HG03139 (cell line): ENCODE measurements around the gene DNAJC12.
"Not testable (repeated sequence)": the region's sequence is repeated elsewhere in the genome, so short reads cannot be mapped to it uniquely, and the experiment has no call there.

Experiments used
- ATAC-seq: cut with Tn5 transposase; IDR thresholded peaks from one replicate; pipeline ENCODE4 v1.9.1; 2021; ENCODE audit not compliant: unreplicated experiment

DNAJC12 gene

GRCh38 chr10:67841737-67842136 lies 3.7 kb upstream of the DNAJC12 start:
- no peak for ATAC-seq

- no peak for ATAC-seq
Measured at GRCh38 chr10:67839951-67840350, 2.0 kb upstream of the DNAJC12 start.

- ATAC-seq = not testable (repeated sequence)
Measured at GRCh38 chr10:67839511-67839910, 1.5 kb upstream of the DNAJC12 start.

- ATAC-seq = no peak
Measured at GRCh38 chr10:67836972-67837371, 1.0 kb downstream of the DNAJC12 start.

- no peak for ATAC-seq
Measured at GRCh38 chr10:67836488-67836887, 1.5 kb downstream of the DNAJC12 start.

GRCh38 chr10:67835541-67836394 lies 2.2 kb downstream of the DNAJC12 start:
- ATAC-seq = not testable (repeated sequence)

- no peak for ATAC-seq
Measured at GRCh38 chr10:67834375-67834774, 3.6 kb downstream of the DNAJC12 start.

GRCh38 chr10:67827811-67828210 lies 10.2 kb downstream of the DNAJC12 start:
- no peak for ATAC-seq

- no peak for ATAC-seq
Measured at GRCh38 chr10:67819768-67820204, 18.2 kb downstream of the DNAJC12 start.

GRCh38 chr10:67818323-67818722 lies 19.7 kb downstream of the DNAJC12 start:
- ATAC-seq = no peak

GRCh38 chr10:67816719-67817118 lies 21.3 kb downstream of the DNAJC12 start:
- no peak for ATAC-seq

- no peak for ATAC-seq
Measured at GRCh38 chr10:67815571-67816059, 22.4 kb downstream of the DNAJC12 start.

- ATAC-seq = no peak
Measured at GRCh38 chr10:67812007-67812406, 26.0 kb downstream of the DNAJC12 start.

GRCh38 chr10:67809107-67809506 lies 28.9 kb downstream of the DNAJC12 start:
- no peak for ATAC-seq

GRCh38 chr10:67808704-67809103 lies 29.3 kb downstream of the DNAJC12 start:
- ATAC-seq = no peak

- ATAC-seq = no peak
Measured at GRCh38 chr10:67807855-67808456, 30.0 kb downstream of the DNAJC12 start.

- ATAC-seq = no peak
Measured at GRCh38 chr10:67804395-67804678, 33.7 kb downstream of the DNAJC12 start.

- ATAC-seq = no peak
Measured at GRCh38 chr10:67803588-67804394, 34.2 kb downstream of the DNAJC12 start.

GRCh38 chr10:67802767-67803538 lies 35.0 kb downstream of the DNAJC12 start:
- ATAC-seq = no peak

GRCh38 chr10:67801118-67801517 lies 36.9 kb downstream of the DNAJC12 start:
- no peak for ATAC-seq

- no peak for ATAC-seq
Measured at GRCh38 chr10:67794909-67795460, 43.0 kb downstream of the DNAJC12 start.
